Central memory CD8-positive, alpha-beta T cell (primary cell): ENCODE data around the gene BSX.

Experiments used
- ATAC-seq: fragments of 150-1000 bp; cut with Tn5 transposase; replicated peaks from 2 replicates; pipeline ENCODE4 v1.10.0; 2022; ENCODE audit warnings: mild to moderate bottlenecking, moderate FRiP score, moderate number of reproducible peaks; ENCODE audit not compliant: poor library complexity, severe bottlenecking; ENCODE audit errors: extremely low read depth
- DNase-seq, 2 donors: peaks; one replicate each; pipeline ENCODE4 v3.0.0; 2021; ENCODE audit warnings: low spot score in 2 of 2
- H3K27ac Mint-ChIP-seq: one replicate; pipeline ENCODE4 v1.8.0; 2022; ENCODE audit warnings: low read depth, mild to moderate bottlenecking, moderate library complexity, mixed read lengths
- H3K27me3 Mint-ChIP-seq: one replicate; pipeline ENCODE4 v1.8.0; 2022; ENCODE audit warnings: mixed read lengths
- H3K36me3 Mint-ChIP-seq: one replicate; pipeline ENCODE4 v1.8.0; 2022; ENCODE audit warnings: mild to moderate bottlenecking, moderate library complexity, mixed read lengths; ENCODE audit not compliant: insufficient read depth
- H3K4me1 Mint-ChIP-seq: one replicate; pipeline ENCODE4 v1.8.0; 2022; ENCODE audit warnings: mixed read lengths
- H3K4me3 Mint-ChIP-seq: one replicate; pipeline ENCODE4 v1.8.0; 2022; ENCODE audit warnings: mild to moderate bottlenecking, moderate library complexity, mixed read lengths
- H3K9me3 Mint-ChIP-seq: one replicate; pipeline ENCODE4 v1.8.0; 2022; ENCODE audit warnings: mixed read lengths

Gene BSX

DNA sequence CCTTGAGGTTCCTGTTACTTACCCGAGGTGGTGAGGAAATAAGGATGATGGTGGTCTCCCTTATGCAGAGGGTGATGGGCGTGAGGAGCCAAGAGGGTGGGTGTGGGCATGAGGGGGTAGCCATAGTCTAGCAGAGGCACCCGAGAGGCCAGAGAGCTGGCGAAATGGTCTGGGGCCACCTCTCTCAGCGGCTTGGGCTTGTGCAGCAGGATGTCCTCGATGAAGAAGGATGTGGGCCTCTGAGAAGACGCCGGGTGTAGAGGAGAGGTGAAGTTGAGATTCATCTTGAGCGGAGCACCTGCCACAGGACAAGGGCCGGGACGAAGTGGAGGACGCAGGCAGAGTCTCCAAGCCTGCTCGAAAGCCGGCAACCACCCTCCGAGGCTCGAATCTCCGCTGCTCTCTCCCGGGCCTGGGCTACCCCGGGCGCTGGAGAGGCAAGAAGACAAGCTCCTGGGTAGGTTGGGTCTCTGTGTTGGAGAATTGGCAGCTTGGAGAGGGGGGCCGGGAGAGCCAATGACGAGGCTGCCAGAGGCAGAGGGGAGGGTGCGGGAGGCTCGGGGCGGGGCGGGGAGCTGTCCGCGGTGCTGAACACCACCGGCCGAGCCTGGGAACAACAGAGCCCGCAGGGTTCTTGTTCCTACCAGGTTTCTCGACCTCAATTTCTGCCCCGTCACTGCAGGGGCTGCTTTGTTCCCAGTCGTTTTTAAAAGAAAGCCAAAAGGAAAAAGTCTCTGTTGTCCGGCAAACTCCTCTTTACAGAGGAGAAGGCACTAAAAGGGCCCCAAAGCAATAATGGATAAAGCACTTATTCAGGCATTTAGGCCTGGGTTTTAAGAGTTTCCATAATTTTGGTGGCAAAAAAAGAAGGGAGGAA lies at the start of gene BSX:
Gene BSX, minus strand, starts transcription at position 447 of the 877 bp plus-strand sequence. Its CDS starts 163 bp downstream, at position 284.
- Mint-ChIP-seq H3K4me1 (peaks cover 30% of the 10 kb centered on the region), H3K27me3 (peaks cover 97% of the 10 kb centered on the region), H3K4me3 (peak within 1 kb of the TSS; percentile 16), H3K27ac (peak within 1 kb of the TSS; percentile 68), H3K36me3 (peaks cover 5% of the 10 kb centered on the region), H3K9me3 (no peaks in the 10 kb centered on the region)
- ATAC-seq (peak; percentile 59), DNase-seq (no peak)

DNA sequence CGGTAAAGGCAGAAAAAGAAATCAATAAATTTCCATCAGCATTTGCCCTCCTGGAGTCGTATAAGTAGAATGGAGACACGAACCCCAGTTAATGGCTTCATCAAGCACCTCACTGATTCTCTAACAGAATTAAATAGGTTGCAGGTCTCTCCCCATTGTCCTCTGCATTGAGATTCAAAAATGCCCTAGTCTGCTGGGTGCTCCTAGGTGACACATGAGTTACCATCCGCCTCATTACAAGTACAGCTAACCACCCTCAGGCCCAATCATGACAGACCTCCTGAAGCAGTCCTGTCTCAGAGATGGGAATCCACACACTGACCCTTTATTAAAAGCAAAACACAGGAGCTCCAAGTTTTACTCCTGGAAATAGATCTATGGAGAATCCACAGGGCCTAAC lies 48.9 kb upstream of the BSX start:
- DNase-seq = no peak
- Mint-ChIP-seq H3K9me3 (no peaks in the 10 kb centered on the region), H3K27me3 (no peaks in the 10 kb centered on the region), H3K36me3 (no peaks in the 10 kb centered on the region), H3K4me3 (no peak overlapping the region), H3K27ac (no peak overlapping the region), H3K4me1 (no peaks in the 10 kb centered on the region)
- ATAC-seq = no peak

DNA sequence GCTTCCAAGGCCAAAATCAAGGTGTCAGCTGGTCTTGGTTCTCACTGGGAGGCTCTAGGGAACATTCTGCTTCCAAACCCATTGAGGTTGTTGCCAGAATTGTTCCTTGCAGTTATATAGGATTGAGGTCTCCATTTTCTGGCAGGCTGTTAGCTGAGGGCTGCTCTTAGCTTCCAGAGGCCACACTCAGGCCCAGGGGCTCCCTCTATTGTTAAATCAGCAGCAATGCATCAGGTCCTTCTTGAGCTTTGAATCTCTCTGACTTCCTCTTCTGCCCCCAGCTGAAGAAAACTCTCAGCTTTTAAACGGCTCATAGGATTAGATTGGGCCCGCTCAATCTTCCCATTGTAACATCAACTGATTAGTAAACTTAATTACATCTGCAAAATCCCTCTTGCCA lies 39.3 kb upstream of the BSX start:
- DNase-seq = no peak
- Mint-ChIP-seq H3K4me3 (no peak overlapping the region), H3K9me3 (no peaks in the 10 kb centered on the region), H3K27me3 (peaks cover 17% of the 10 kb centered on the region), H3K36me3 (no peaks in the 10 kb centered on the region), H3K27ac (no peak overlapping the region), H3K4me1 (peaks cover 6% of the 10 kb centered on the region)
- ATAC-seq = no peak

DNA sequence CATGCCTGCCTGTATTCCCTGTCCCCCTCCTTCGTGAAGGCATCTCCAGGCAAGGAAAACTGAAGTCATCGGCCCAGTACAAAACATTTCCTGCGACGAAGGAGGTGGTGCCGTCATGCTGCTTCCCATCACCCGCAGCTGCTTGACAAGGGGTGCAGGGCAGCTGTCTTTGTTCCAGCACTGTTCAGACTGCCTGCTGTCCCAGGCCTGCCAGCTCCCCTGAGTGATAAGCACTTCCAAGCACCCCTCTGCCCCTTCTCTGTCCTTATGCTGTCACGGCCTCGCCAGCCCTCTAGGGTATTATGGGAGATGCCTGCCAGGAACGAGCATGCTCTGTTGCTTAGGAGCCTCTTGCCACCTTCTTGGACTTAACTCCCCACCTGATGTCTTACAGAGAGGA lies 37.1 kb upstream of the BSX start:
- Mint-ChIP-seq H3K27ac (no peak overlapping the region), H3K36me3 (no peaks in the 10 kb centered on the region), H3K9me3 (no peaks in the 10 kb centered on the region), H3K4me3 (no peak overlapping the region), H3K27me3 (peaks cover 21% of the 10 kb centered on the region), H3K4me1 (peaks cover 6% of the 10 kb centered on the region)
- no peak for DNase-seq
- ATAC-seq = no peak

DNA sequence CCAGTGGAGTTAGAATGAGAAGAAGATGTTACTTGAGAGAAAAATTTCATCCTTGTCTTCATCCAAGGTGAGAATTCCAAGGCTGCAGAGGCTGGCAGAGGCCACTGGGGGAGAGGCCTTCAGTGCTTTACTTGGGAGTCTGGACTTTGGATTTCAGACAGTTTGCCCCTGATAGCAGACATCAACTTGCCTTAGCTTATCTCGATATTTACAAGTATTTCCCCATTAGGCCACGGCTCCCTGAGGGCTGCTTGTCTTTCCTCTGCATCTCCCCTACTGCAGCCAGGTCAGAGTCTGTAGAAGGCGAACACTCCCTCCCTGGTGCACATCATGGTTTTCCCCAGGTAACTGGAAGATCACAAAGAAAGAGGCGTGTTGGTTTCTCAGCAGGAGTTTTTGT lies 29.9 kb upstream of the BSX start:
- no peaks in the 10 kb centered on the region for H3K36me3 Mint-ChIP-seq

DNA sequence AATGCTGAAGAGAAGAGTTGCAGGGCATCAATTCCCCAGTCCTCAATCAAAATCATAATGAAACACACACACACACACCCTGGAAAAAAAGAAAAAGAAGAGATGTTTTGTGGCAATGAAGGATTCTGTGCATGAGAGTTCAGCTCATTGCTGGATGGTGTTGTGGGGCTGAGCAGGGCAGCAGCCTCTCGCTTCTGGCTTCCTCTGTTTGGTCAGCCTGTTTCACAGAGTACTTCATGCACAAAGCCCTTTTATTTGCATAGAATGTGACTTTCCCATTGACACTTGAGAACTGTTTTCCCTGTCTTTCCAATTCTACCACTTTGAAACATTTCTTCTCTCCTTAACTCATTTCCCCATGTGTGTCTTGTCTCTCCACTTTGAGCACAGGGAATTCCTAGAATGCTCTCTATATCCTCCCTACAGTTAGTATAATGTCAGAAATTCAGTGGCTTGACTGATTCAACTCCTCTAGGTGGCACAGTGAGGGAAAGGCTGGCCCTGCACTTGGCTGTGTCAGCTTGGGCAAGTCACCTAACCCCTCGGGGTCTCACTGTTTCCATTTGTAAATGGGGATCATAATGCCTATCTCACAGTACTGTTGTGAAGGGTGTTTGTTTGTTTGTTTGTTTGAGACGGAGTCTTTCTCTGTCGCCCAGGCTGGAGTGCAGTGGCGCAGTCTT lies 25.4 kb upstream of the BSX start:
- Mint-ChIP-seq H3K27ac (no peak overlapping the region), H3K36me3 (no peaks in the 10 kb centered on the region), H3K9me3 (no peaks in the 10 kb centered on the region), H3K4me3 (no peak overlapping the region), H3K4me1 (no peaks in the 10 kb centered on the region), H3K27me3 (peaks cover 8% of the 10 kb centered on the region)
- DNase-seq = no peak
- no peak for ATAC-seq

More for the DNA sequence above, 29.9 kb upstream of the BSX start:
- Mint-ChIP-seq H3K4me3 (no peak overlapping the region), H3K27me3 (peaks cover 30% of the 10 kb centered on the region), H3K27ac (no peak overlapping the region), H3K4me1 (no peaks in the 10 kb centered on the region), H3K9me3 (no peaks in the 10 kb centered on the region)
- DNase-seq = no peak
- no peak for ATAC-seq

DNA sequence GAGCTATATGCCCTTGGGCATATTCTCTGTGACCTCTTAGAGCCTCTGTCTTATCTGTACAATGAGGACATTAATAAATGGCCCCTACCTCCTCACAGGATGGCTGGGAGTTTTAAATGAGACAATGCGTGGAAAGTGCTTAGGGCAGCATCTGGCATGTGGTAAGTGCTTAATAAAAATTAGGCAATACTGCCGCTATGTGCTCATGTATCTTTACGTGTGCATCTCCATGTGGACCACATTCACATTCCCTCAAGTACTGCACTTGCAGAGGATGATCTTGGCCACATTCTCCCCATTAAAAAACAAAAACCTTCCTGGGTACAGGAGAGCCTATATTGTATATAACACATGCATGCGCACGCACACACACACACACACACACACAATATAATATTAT lies 19.1 kb upstream of the BSX start:
- H3K4me1 Mint-ChIP-seq = no peaks in the 10 kb centered on the region
- no peak overlapping the region for H3K4me3 Mint-ChIP-seq
- DNase-seq (no peak), ATAC-seq (no peak)
- no peak overlapping the region for H3K27ac Mint-ChIP-seq
- no peaks in the 10 kb centered on the region for H3K9me3 Mint-ChIP-seq
- no peaks in the 10 kb centered on the region for H3K36me3 Mint-ChIP-seq
- H3K27me3 Mint-ChIP-seq = peaks cover 40% of the 10 kb centered on the region

DNA sequence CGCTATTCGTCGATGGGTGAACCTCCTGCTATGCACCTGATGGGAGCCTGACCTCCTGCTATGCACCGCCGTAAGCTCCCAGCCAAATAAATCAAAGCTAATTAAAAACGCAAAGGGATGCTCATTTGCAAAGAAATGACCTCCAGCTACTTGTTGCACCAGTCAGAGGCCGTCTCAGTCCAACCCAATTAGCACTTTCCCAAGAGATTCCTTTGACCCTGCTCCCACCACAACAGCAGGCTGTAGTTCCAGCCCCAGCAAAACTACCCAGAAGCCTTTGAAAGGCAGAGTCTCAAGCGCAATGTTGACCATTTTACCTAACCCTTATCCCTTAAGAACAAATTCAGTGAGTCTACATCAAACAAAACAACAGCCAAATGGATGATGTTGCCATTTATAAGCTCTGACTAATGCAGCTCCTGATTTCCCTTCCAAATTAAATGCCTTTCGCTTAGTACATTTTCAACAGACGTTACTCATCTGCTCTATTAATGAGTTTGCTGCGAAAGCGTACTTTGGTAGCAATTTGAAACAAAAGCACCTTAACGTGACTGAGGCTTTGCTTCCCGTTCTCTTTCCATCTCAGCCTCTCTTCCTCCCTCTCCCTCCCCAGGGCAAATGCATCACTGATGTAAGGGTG lies 17.2 kb upstream of the BSX start:
- Mint-ChIP-seq H3K4me3 (no peak overlapping the region), H3K36me3 (no peaks in the 10 kb centered on the region), H3K27ac (no peak overlapping the region), H3K27me3 (peaks cover 59% of the 10 kb centered on the region), H3K4me1 (no peaks in the 10 kb centered on the region), H3K9me3 (no peaks in the 10 kb centered on the region)
- DNase-seq = no peak
- no peak for ATAC-seq

DNA sequence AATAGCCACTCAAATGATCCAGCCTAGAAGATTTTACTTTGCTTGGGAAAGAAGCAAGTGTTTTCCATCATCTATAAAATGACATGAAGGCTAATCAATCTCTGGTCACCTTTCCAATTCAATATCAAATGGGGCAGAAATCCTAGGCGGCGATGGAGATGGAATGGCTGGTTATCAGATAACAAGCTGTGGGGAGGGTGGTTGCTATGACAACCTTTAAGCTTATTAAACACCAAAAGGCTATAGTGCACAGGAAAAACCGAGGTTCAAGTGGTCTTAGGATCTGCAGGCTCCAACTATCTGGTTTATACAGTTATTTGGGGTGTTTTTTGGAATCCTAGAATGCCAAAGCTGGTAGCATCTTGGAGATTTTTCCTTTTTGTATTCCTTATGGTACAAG lies 13.9 kb upstream of the BSX start:
- ATAC-seq = no peak
- Mint-ChIP-seq H3K4me1 (no peaks in the 10 kb centered on the region), H3K36me3 (no peaks in the 10 kb centered on the region), H3K9me3 (no peaks in the 10 kb centered on the region), H3K27me3 (peaks cover 81% of the 10 kb centered on the region), H3K27ac (no peak overlapping the region), H3K4me3 (no peak overlapping the region)
- DNase-seq = no peak

DNA sequence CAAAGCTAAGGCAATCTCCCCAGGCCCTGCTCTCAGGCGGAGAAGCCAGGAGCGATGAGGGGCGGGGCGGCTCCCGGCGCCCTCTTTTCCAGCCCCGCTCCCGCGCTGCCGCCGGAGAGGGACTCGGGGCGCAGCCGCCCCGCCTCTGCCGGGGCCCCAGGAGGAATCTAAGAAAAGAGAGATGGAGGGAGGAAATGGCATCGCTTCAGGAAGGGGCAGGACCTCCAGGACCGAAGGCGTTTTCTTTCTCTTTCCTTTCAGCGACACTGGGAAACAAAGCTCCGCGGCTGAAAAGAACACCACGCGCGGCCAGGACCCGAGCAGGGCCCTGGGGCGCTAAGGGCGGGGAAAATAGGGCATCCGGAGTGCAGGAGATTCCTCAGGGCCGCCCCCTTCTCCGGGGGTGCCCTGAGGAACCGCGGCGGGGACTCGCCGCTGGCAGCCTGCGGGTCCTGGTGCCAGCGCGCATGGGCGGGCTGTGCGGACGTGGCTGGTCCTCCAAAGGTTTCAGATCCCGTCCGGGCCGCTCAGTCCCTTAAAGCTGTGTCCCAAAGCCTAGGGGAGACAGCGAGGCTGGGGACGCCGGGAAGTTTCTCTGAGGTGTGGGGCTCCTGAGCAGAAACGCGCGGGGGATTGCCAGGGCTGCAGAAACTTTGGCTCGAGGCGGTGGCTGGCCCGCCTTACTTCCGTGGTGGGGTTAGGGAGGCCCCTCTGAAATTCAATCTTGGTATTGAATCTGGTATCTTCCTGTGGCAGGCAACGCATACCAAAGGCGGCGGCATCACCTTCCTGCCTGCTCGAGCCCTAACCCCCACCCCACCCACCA lies 2.8 kb upstream of the BSX start:
- peaks cover 5% of the 10 kb centered on the region for H3K36me3 Mint-ChIP-seq
- H3K4me1 Mint-ChIP-seq = peaks cover 17% of the 10 kb centered on the region
- H3K9me3 Mint-ChIP-seq = no peaks in the 10 kb centered on the region
- peaks cover 80% of the 10 kb centered on the region for H3K27me3 Mint-ChIP-seq
- DNase-seq (no peak), ATAC-seq (peak; percentile 25)
- H3K27ac Mint-ChIP-seq = no peak overlapping the region
- H3K4me3 Mint-ChIP-seq = peak overlapping the region; percentile 76

DNA sequence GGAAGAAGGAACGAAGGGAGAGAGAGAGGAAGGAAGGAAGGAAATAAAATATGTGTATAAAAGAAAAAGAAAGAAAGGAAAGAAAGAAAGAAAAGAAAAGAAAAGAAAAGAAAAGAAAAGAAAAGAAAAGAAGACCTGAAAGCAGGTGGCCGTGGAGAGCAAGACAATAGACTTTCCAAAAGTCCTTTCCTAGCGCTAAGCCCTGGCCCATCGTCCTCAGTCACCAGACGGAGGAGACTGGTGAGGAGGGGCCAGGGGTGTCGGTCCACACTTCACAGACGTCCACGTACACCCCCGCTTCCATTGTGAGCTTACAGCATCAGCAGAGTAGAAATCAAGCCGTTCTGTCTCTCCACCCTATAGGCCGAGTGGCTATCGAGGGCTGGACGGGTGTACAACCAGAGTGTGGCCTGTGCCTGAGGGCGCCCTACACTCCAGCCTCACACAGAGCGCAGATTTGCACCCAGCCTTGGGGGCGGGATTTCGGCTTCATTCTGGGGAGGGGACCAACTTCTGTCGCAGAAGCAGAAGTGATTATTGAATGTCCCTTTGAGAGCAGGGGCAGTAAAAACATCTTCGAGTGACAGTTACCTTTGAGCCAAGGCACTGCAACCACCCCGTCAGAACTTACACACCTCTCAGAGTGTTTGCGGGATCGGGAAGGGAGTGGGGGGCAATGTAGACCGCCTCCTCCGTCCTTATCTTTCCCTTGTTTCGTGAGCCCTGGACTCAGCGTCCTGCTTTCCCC lies 2.0 kb upstream of the BSX start:
- no peak for ATAC-seq
- H3K4me3 Mint-ChIP-seq = peak overlapping the region; percentile 76
- no peak for DNase-seq
- H3K9me3 Mint-ChIP-seq = no peaks in the 10 kb centered on the region
- H3K4me1 Mint-ChIP-seq = peaks cover 17% of the 10 kb centered on the region
- peaks cover 5% of the 10 kb centered on the region for H3K36me3 Mint-ChIP-seq
- peaks cover 88% of the 10 kb centered on the region for H3K27me3 Mint-ChIP-seq
- H3K27ac Mint-ChIP-seq = no peak overlapping the region
